ENCODE results near the gene FLVCR2. TPM values are rescaled to one million over a fixed set of nuclear protein-coding genes. Genes with fewer than 3 reads are reported as not detected.

FLVCR2 gene
- polyA plus RNA-seq, 3 donors = 13.2 to 36.6 (median 16.3) TPM

DNA sequence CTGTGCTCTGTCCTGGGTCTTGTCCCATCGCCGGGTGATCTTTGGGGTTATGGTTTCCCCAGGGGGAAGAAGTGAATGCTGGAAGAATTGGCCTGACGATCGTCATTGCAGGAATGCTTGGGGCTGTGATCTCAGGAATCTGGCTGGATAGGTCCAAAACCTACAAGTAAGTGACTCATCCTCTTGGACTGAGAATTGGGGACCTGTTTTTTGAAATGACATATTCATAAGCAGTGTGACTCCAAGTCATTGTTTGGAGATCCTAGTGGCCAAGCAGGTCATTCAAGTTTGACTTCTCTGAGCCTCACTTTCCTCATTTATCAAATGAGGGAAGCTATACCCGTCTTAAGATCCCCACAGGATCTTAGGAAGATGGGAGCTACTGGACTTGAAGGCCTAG, 56.4 kb downstream of the FLVCR2 start:
- Histone ChIP-seq H3K9ac (ENCODE audit: insufficient read depth, low read length, poor library complexity, severe bottlenecking) (no peak overlapping the region), H3K27me3 (ENCODE audit: control insufficient read depth in 2 of 2, insufficient read depth in 2 of 2, low read length in 2 of 2) (no peaks in the 10 kb centered on the region), H4K20me1 (ENCODE audit: insufficient read depth, low read length) (peaks cover 38% of the 10 kb centered on the region), H3K27ac (ENCODE audit: low read depth in 1 of 2, low read length in 2 of 2) (no peak overlapping the region), H3K36me3 (replicated peaks in 1 of 2; ENCODE audit: control insufficient read depth in 1 of 2, insufficient read depth in 2 of 2, low read length in 2 of 2) (peaks cover 0 to 43% of the 10 kb centered on the region in 2 donors), H3K4me1 (ENCODE audit: control insufficient read depth in 1 of 2, insufficient read depth in 2 of 2, low read length in 2 of 2) (no peaks in the 10 kb centered on the region), H3K4me2 (replicated peaks; ENCODE audit: extremely low read depth, low read length, poor library complexity, severe bottlenecking) (no peak overlapping the region), H3K79me2 (ENCODE audit: insufficient read depth, low read length) (no peaks in the 10 kb centered on the region), H2AFZ (ENCODE audit: insufficient read depth, low read depth, low read length, poor library complexity, severe bottlenecking) (no peak overlapping the region), H3K9me3 (replicated peaks in 1 of 2; ENCODE audit: control insufficient read depth in 1 of 2, insufficient read depth in 1 of 2, low read length in 2 of 2) (no peaks in the 10 kb centered on the region), H3K4me3 (replicated peaks in 1 of 3; ENCODE audit: low read depth in 2 of 3, low read length in 3 of 3) (no peak overlapping the region)
- Mint-ChIP-seq H3K4me1 (no peaks in the 10 kb centered on the region), H3K36me3 (peaks cover 40 to 50% of the 10 kb centered on the region in 2 donors), H3K4me3 (no peak overlapping the region), H3K27ac (no peak overlapping the region), H3K27me3 (ENCODE audit: low read depth in 3 of 3) (no peaks in the 10 kb centered on the region), H3K9me3 (no peaks in the 10 kb centered on the region)
- TF ChIP-seq, protein P1, sequence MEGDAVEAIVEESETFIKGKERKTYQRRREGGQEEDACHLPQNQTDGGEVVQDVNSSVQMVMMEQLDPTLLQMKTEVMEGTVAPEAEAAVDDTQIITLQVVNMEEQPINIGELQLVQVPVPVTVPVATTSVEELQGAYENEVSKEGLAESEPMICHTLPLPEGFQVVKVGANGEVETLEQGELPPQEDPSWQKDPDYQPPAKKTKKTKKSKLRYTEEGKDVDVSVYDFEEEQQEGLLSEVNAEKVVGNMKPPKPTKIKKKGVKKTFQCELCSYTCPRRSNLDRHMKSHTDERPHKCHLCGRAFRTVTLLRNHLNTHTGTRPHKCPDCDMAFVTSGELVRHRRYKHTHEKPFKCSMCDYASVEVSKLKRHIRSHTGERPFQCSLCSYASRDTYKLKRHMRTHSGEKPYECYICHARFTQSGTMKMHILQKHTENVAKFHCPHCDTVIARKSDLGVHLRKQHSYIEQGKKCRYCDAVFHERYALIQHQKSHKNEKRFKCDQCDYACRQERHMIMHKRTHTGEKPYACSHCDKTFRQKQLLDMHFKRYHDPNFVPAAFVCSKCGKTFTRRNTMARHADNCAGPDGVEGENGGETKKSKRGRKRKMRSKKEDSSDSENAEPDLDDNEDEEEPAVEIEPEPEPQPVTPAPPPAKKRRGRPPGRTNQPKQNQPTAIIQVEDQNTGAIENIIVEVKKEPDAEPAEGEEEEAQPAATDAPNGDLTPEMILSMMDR (IDR thresholded peaks at IDR 0.05) = no peak
- DNase-seq = no peak
- WGBS (ENCODE audit: insufficient coverage) = no CpG with 5 or more reads among the region's 5 CpGs
- intact Hi-C loops (cut with micrococcal nuclease) = no loop called here

- TF ChIP-seq, protein P1 (IDR thresholded peaks at IDR 0.05) = no peak
- H3K9me3 Mint-ChIP-seq = no peaks in the 10 kb centered on the region
- Histone ChIP-seq H2AFZ (ENCODE audit: insufficient read depth, low read depth, low read length, poor library complexity, severe bottlenecking) (no peak overlapping the region), H3K4me2 (replicated peaks; ENCODE audit: extremely low read depth, low read length, poor library complexity, severe bottlenecking) (no peak overlapping the region), H3K9ac (ENCODE audit: insufficient read depth, low read length, poor library complexity, severe bottlenecking) (no peak overlapping the region), H3K27me3 (ENCODE audit: control insufficient read depth in 2 of 2, insufficient read depth in 2 of 2, low read length in 2 of 2) (no peaks in the 10 kb centered on the region), H3K9me3 (replicated peaks in 1 of 2; ENCODE audit: control insufficient read depth in 1 of 2, insufficient read depth in 1 of 2, low read length in 2 of 2) (no peaks in the 10 kb centered on the region), H3K36me3 (replicated peaks in 1 of 2; ENCODE audit: control insufficient read depth in 1 of 2, insufficient read depth in 2 of 2, low read length in 2 of 2) (peaks cover 7 to 52% of the 10 kb centered on the region in 2 donors), H3K79me2 (ENCODE audit: insufficient read depth, low read length) (no peaks in the 10 kb centered on the region), H3K27ac (ENCODE audit: low read depth in 1 of 2, low read length in 2 of 2) (no peak overlapping the region), H4K20me1 (ENCODE audit: insufficient read depth, low read length) (peaks cover 31% of the 10 kb centered on the region), H3K4me3 (replicated peaks in 1 of 3; ENCODE audit: low read depth in 2 of 3, low read length in 3 of 3) (no peak overlapping the region), H3K4me1 (ENCODE audit: control insufficient read depth in 1 of 2, insufficient read depth in 2 of 2, low read length in 2 of 2) (no peaks in the 10 kb centered on the region)
- intact Hi-C loops (cut with micrococcal nuclease) = no loop called here
- WGBS (ENCODE audit: insufficient coverage) = 97% methylated on average over 9 of the region's 13 CpGs
- H3K4me3 Mint-ChIP-seq = no peak overlapping the region
- DNase-seq = no peak
- H3K36me3 Mint-ChIP-seq = peaks cover 43 to 54% of the 10 kb centered on the region in 2 donors
- H3K27ac Mint-ChIP-seq = no peak overlapping the region
- H3K4me1 Mint-ChIP-seq = no peaks in the 10 kb centered on the region
- H3K27me3 Mint-ChIP-seq (ENCODE audit: low read depth in 3 of 3) = no peaks in the 10 kb centered on the region
Measured at GRCh38 chr14:75636100-75636692, 57.8 kb downstream of the FLVCR2 start.

Measured in CD14-positive monocyte (primary cell).